Liver (tissue), 9 donors: ENCODE results near the gene ITGB4. TPM values are rescaled to one million over a fixed set of nuclear protein-coding genes. Genes with fewer than 3 reads are reported as not detected.

ENCODE experiments used
- DNase-seq: peaks from one replicate; pipeline ENCODE4 v3.0.0-alpha.2; 2017; ENCODE audit warnings: low spot score
- H3K27ac ChIP-seq, 2 donors: one replicate each; pipeline ENCODE4 v1.7.0; 2013; ENCODE audit warnings: inconsistent platforms in 2 of 2, low read length in 2 of 2, control low read depth in 1 of 2, low read depth in 1 of 2, mild to moderate bottlenecking in 1 of 2
- H3K27me3 ChIP-seq, 4 donors: one replicate each; pipeline versions ENCODE4 v1.6.1 to v1.7.0; 2013; ENCODE audit warnings: low read length in 3 of 4, inconsistent platforms in 1 of 4, mild to moderate bottlenecking in 1 of 4, moderate library complexity in 1 of 4; ENCODE audit not compliant: control insufficient read depth in 4 of 4, insufficient read depth in 4 of 4
- H3K36me3 ChIP-seq, 4 donors: one replicate each; pipeline versions ENCODE4 v1.6.1 to v1.7.0; 2013; ENCODE audit warnings: low read length in 3 of 4, mild to moderate bottlenecking in 3 of 4, low read depth in 1 of 4, moderate library complexity in 1 of 4; ENCODE audit not compliant: control insufficient read depth in 4 of 4, insufficient read depth in 3 of 4
- H3K4me1 ChIP-seq, 4 donors: one replicate each; pipeline versions ENCODE4 v1.6.1 to v1.7.0; 2013; ENCODE audit warnings: low read length in 3 of 4, mild to moderate bottlenecking in 3 of 4, moderate library complexity in 1 of 4; ENCODE audit not compliant: control insufficient read depth in 4 of 4, insufficient read depth in 4 of 4
- H3K4me3 ChIP-seq, 3 donors: one replicate each; pipeline versions ENCODE4 v1.6.1 to v1.7.0; 2013; ENCODE audit warnings: low read length in 3 of 3, control low read depth in 1 of 3, low read depth in 1 of 3, mild to moderate bottlenecking in 1 of 3
- H3K9ac ChIP-seq, 2 donors: one replicate each; pipeline ENCODE4 v1.7.0; 2013; ENCODE audit warnings: low read length in 2 of 2, mild to moderate bottlenecking in 2 of 2, moderate library complexity in 2 of 2, control low read depth in 1 of 2, low read depth in 1 of 2
- H3K9me3 ChIP-seq, 4 donors: one replicate each; pipeline versions ENCODE4 v1.6.1 to v1.7.0; 2013; ENCODE audit warnings: low read length in 3 of 4; ENCODE audit not compliant: control insufficient read depth in 4 of 4
- EGR1 ChIP-seq, 2 donors: IDR thresholded peaks; 2 replicates each; pipeline ENCODE4 v1.6.1; 2016 to 2018; ENCODE audit warnings: antibody characterized with exemption in 2 of 2, low read depth in 2 of 2
- FOXA1 ChIP-seq: IDR thresholded peaks from 2 replicates; pipeline ENCODE4 v1.6.1; 2016; ENCODE audit warnings: antibody characterized with exemption
- FOXA2 ChIP-seq: IDR thresholded peaks from 2 replicates; pipeline ENCODE4 v1.6.1; 2016; ENCODE audit warnings: antibody characterized with exemption
- GABPA ChIP-seq, 2 donors: IDR thresholded peaks in 1 of 2; conservative IDR thresholded peaks in 1 of 2; 2 replicates each; pipeline ENCODE4 v1.6.1; 2016; ENCODE audit warnings: antibody characterized with exemption in 2 of 2, mild to moderate bottlenecking in 1 of 2, moderate library complexity in 1 of 2
- HNF4A ChIP-seq, 2 donors: conservative IDR thresholded peaks; 2 replicates each; pipeline ENCODE4 v1.6.1; 2016; ENCODE audit warnings: antibody characterized with exemption in 2 of 2, mild to moderate bottlenecking in 2 of 2
- HNF4G ChIP-seq: IDR thresholded peaks from 2 replicates; pipeline ENCODE4 v1.6.1; 2016; ENCODE audit warnings: antibody characterized with exemption
- SP1 ChIP-seq: IDR thresholded peaks from 2 replicates; pipeline ENCODE4 v1.6.1; 2018; ENCODE audit warnings: antibody characterized with exemption, mild to moderate bottlenecking
- YY1 ChIP-seq: IDR thresholded peaks from 2 replicates; pipeline ENCODE4 v1.6.1; 2016; ENCODE audit warnings: antibody characterized with exemption, mild to moderate bottlenecking
- WGBS: extraction: QIAGEN DNeasy Blood & Tissue Kit; methylation state at CpG from one replicate; pipeline ENCODE4 v1.1.7; 2013; 5-methylcytosine and 5-hydroxymethylcytosine counted together
- polyA plus RNA-seq, 2 donors: library from polyadenylated mRNA; stranded (reverse) in 1 of 2; unstranded in 1 of 2; fragments of 200-250 nt in 1 of 2; fragments of >200 nt in 1 of 2; fragmentation: Nextera tagmentation in 1 of 2; extraction: Ambion mirVana in 1 of 2; gene quantifications; one replicate each; pipeline versions ENCODE4 v1.2.1 to v1.2.3, GENCODE V29; 2013 to 2015
- total RNA-seq, 2 donors: library from RNA; depleted of rRNA; stranded (reverse); fragments of >200 nt; gene quantifications; one replicate each; pipeline ENCODE4 v1.2.3, GENCODE V29; 2014
- TF ChIP-seq, protein P1 (sequence below): IDR thresholded peaks from 2 replicates; pipeline ENCODE4 v1.6.1; 2016; ENCODE audit warnings: antibody characterized with exemption, mild to moderate bottlenecking
- TF ChIP-seq, protein P2 (sequence below): IDR thresholded peaks from 2 replicates; pipeline ENCODE4 v1.6.1; 2016; ENCODE audit warnings: antibody characterized with exemption
- TF ChIP-seq, protein P3 (sequence below): IDR thresholded peaks from 2 replicates; pipeline ENCODE4 v1.6.1; 2016; ENCODE audit warnings: antibody characterized with exemption
- TF ChIP-seq, protein P4 (sequence below): IDR thresholded peaks from 2 replicates; pipeline ENCODE4 v1.6.1; 2016; ENCODE audit warnings: antibody characterized with exemption
- TF ChIP-seq, protein P5 (sequence below): fragments of 150-350 bp; IDR thresholded peaks from 2 replicates; pipeline ENCODE4 v1.5.1; 2017; ENCODE audit warnings: improper control_type of control experiment, low read depth, low read length; ENCODE audit not compliant: missing input control
- donor health status: healthy.
- donor health status: healthy.
- donor health status: healthy.
- donor health status: healthy.
- donor health status: healthy.

The ITGB4 gene
- total and polyA plus RNA-seq, 4 donors: 0.42 to 1.4 (median 1.3) TPM

DNA sequence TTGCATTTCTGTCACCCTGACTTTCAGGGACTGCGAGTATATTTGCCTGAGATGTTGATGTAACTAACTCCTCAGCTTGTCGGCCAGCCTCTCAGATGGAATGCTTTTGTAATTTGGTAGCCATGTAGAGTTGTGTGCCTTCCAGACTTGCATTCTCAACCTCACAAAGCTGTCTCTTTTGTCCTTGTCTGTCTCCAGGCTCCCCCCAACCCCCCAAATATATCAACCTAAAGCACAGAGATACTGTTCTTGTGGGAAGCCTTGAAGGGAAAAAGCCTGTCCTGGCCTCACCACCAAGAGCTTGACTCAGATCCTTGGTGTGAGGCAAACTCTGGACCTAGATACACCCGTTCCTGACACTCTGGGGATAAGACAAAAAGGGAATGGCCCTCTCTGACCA is 35.8 kb upstream of the ITGB4 start:
- Histone ChIP-seq H3K9me3 (no peaks in the 10 kb centered on the region), H3K9ac (no peak overlapping the region), H3K4me1 (no peaks in the 10 kb centered on the region), H3K4me3 (no peak overlapping the region), H3K36me3 (peaks cover 0 to 11% (median under 1%) of the 10 kb centered on the region in 4 donors), H3K27ac (no peak overlapping the region), H3K27me3 (no peaks in the 10 kb centered on the region)
- no peak for DNase-seq
- TF ChIP-seq, protein P1, sequence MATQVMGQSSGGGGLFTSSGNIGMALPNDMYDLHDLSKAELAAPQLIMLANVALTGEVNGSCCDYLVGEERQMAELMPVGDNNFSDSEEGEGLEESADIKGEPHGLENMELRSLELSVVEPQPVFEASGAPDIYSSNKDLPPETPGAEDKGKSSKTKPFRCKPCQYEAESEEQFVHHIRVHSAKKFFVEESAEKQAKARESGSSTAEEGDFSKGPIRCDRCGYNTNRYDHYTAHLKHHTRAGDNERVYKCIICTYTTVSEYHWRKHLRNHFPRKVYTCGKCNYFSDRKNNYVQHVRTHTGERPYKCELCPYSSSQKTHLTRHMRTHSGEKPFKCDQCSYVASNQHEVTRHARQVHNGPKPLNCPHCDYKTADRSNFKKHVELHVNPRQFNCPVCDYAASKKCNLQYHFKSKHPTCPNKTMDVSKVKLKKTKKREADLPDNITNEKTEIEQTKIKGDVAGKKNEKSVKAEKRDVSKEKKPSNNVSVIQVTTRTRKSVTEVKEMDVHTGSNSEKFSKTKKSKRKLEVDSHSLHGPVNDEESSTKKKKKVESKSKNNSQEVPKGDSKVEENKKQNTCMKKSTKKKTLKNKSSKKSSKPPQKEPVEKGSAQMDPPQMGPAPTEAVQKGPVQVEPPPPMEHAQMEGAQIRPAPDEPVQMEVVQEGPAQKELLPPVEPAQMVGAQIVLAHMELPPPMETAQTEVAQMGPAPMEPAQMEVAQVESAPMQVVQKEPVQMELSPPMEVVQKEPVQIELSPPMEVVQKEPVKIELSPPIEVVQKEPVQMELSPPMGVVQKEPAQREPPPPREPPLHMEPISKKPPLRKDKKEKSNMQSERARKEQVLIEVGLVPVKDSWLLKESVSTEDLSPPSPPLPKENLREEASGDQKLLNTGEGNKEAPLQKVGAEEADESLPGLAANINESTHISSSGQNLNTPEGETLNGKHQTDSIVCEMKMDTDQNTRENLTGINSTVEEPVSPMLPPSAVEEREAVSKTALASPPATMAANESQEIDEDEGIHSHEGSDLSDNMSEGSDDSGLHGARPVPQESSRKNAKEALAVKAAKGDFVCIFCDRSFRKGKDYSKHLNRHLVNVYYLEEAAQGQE: no peak
- no peak for TF ChIP-seq YY1
- TF ChIP-seq HNF4G: no peak
- no peak for TF ChIP-seq HNF4A (conservative IDR thresholded peaks at IDR 0.05)
- 92% methylated on average over 3 of the region's 3 CpGs for WGBS

DNA sequence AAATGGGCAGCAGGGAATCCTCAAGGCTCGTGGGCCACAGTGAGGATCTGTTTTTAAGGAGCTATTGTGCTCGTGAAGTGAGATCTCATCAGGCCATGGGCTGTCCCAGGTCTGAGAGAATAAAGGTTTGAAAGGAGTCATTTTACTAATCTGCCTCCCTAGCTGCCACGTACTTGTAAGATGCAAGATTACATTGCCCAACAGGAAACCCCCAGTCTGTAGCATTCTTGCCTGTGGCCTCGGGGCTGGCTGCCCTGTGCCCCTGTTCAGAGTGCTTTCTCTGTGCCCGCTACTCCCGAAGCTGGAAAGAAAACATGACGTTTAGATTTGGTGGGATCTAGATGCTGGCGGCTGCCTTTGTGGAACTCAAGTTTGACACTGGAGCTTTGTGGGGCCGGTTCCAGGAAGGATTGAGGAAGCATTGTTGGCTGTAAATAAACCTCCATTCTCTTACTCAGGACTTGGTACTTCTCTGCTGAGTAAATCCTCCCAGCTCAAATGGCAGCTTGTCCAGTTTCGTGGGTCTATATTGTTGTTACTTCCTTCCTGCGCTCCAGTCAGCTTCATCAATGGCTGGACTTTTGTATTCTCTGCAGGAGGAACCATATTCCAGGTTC is 32.9 kb upstream of the ITGB4 start:
- no peak overlapping the region for H3K4me3 ChIP-seq
- peaks cover 0 to 24% (median 3%) of the 10 kb centered on the region in 4 donors for H3K36me3 ChIP-seq
- WGBS: 82% methylated on average over 11 of the region's 11 CpGs
- no peaks in the 10 kb centered on the region for H3K4me1 ChIP-seq
- no peaks in the 10 kb centered on the region for H3K9me3 ChIP-seq
- H3K27me3 ChIP-seq: no peaks in the 10 kb centered on the region
- TF ChIP-seq HNF4A (conservative IDR thresholded peaks at IDR 0.05) (no peak), EGR1 (IDR thresholded peaks at IDR 0.05; ENCODE audit: low read depth in 2 of 2) (no peak), GABPA (IDR thresholded peaks at IDR 0.05 in 1 of 2, conservative IDR thresholded peaks at IDR 0.05 in 1 of 2) (no peak)
- TF ChIP-seq, protein P2, sequence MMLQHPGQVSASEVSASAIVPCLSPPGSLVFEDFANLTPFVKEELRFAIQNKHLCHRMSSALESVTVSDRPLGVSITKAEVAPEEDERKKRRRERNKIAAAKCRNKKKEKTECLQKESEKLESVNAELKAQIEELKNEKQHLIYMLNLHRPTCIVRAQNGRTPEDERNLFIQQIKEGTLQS: no peak
- H3K27ac ChIP-seq: peak overlapping the region in 1 of 2 donors; percentile 27
- DNase-seq: no peak
- H3K9ac ChIP-seq: no peak overlapping the region

DNA sequence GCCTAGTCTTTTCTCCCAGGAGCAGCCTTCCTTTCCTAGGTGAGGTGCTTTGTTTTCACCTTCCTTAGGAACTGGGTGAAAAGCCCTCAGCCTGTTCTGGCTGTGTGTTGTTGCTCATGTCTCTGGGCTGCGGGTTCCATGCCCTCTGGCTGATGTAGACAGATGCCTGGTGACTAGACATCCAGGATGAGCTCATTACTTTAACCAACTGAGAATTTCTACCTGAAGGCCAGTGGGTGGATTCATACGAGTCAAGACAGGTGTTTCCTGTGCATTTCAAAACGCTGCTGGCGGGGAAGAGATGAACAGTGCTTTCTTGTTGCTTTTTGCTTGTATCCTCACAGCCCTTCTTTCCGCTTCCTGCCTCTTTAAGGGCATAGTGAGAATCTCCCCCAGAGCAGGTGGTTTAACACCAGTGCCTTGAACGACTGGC is 31.8 kb upstream of the ITGB4 start:
- peaks cover 2 to 31% (median 4%) of the 10 kb centered on the region in 4 donors for H3K36me3 ChIP-seq
- WGBS: 88% methylated on average over 6 of the region's 6 CpGs
- H3K4me1 ChIP-seq: no peaks in the 10 kb centered on the region
- no peak overlapping the region for H3K27ac ChIP-seq
- H3K4me3 ChIP-seq: no peak overlapping the region
- no peaks in the 10 kb centered on the region for H3K9me3 ChIP-seq
- TF ChIP-seq HNF4G (no peak), SP1 (no peak), FOXA2 (no peak), FOXA1 (no peak)
- TF ChIP-seq, protein P3, sequence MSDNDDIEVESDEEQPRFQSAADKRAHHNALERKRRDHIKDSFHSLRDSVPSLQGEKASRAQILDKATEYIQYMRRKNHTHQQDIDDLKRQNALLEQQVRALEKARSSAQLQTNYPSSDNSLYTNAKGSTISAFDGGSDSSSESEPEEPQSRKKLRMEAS: no peak
- TF ChIP-seq, protein P4, sequence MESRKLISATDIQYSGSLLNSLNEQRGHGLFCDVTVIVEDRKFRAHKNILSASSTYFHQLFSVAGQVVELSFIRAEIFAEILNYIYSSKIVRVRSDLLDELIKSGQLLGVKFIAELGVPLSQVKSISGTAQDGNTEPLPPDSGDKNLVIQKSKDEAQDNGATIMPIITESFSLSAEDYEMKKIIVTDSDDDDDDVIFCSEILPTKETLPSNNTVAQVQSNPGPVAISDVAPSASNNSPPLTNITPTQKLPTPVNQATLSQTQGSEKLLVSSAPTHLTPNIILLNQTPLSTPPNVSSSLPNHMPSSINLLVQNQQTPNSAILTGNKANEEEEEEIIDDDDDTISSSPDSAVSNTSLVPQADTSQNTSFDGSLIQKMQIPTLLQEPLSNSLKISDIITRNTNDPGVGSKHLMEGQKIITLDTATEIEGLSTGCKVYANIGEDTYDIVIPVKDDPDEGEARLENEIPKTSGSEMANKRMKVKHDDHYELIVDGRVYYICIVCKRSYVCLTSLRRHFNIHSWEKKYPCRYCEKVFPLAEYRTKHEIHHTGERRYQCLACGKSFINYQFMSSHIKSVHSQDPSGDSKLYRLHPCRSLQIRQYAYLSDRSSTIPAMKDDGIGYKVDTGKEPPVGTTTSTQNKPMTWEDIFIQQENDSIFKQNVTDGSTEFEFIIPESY: no peak
- TF ChIP-seq, protein P5, sequence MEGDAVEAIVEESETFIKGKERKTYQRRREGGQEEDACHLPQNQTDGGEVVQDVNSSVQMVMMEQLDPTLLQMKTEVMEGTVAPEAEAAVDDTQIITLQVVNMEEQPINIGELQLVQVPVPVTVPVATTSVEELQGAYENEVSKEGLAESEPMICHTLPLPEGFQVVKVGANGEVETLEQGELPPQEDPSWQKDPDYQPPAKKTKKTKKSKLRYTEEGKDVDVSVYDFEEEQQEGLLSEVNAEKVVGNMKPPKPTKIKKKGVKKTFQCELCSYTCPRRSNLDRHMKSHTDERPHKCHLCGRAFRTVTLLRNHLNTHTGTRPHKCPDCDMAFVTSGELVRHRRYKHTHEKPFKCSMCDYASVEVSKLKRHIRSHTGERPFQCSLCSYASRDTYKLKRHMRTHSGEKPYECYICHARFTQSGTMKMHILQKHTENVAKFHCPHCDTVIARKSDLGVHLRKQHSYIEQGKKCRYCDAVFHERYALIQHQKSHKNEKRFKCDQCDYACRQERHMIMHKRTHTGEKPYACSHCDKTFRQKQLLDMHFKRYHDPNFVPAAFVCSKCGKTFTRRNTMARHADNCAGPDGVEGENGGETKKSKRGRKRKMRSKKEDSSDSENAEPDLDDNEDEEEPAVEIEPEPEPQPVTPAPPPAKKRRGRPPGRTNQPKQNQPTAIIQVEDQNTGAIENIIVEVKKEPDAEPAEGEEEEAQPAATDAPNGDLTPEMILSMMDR: no peak
- H3K9ac ChIP-seq: no peak overlapping the region
- no peaks in the 10 kb centered on the region for H3K27me3 ChIP-seq
- DNase-seq: no peak
